ES-I3 (cell line): ENCODE data around the gene IWS1.
A peak's percentile ranks its signal among the peaks of the same experiment; 100 is the strongest.
"Not testable (repeated sequence)": the region's sequence is repeated elsewhere in the genome, so short reads cannot be mapped to it uniquely, and the experiment has no call there.

Experiments
- H3K36me3 ChIP-seq: 2 replicates; pipeline ENCODE4 v1.6.1; 2013; ENCODE audit warnings: mild to moderate bottlenecking, low read length, control low read depth, moderate library complexity; ENCODE audit not compliant: insufficient read depth
- H3K4me1 ChIP-seq: 2 replicates; pipeline ENCODE4 v1.6.1; 2013; ENCODE audit warnings: mild to moderate bottlenecking, control low read depth, low read length; ENCODE audit not compliant: insufficient read depth
- H3K9ac ChIP-seq: 2 replicates; pipeline ENCODE4 v1.6.1; 2013; ENCODE audit warnings: low read depth, mild to moderate bottlenecking, low read length, moderate library complexity
- H3K9me3 ChIP-seq: 2 replicates; pipeline ENCODE4 v1.6.1; 2013; ENCODE audit warnings: mild to moderate bottlenecking, low read length, moderate library complexity; ENCODE audit not compliant: control insufficient read depth, insufficient read depth

Gene IWS1

GRCh38 chr2:127527001-127527804 is 914 bp upstream of the IWS1 start:
- H3K9ac ChIP-seq = peak overlapping the region; percentile 89

GRCh38 chr2:127525691-127526131 is 578 bp downstream of the IWS1 start:
- H3K4me1 ChIP-seq = peaks cover 15% of the 10 kb centered on the region; the same call in 1 of the 2 replicates
- peaks cover 9% of the 10 kb centered on the region; the same call in 1 of the 2 replicates for H3K36me3 ChIP-seq
- peak overlapping the region; percentile 89 for H3K9ac ChIP-seq
- no peaks in the 10 kb centered on the region for H3K9me3 ChIP-seq

More at GRCh38 chr2:127527001-127527804, 914 bp upstream of the IWS1 start:
- peaks cover 3% of the 10 kb centered on the region; the same call in 1 of the 2 replicates for H3K36me3 ChIP-seq
- no peaks in the 10 kb centered on the region for H3K9me3 ChIP-seq
- H3K4me1 ChIP-seq = peaks cover 15% of the 10 kb centered on the region; the same call in 1 of the 2 replicates

GRCh38 chr2:127524198-127524834 is 2.0 kb downstream of the IWS1 start:
- Histone ChIP-seq H3K36me3 (peaks cover 12% of the 10 kb centered on the region; the same call in 1 of the 2 replicates), H3K4me1 (peaks cover 15% of the 10 kb centered on the region; the same call in 1 of the 2 replicates)
- not testable (repeated sequence) for H3K9me3 ChIP-seq, H3K9ac ChIP-seq

- H3K9me3 ChIP-seq = no peaks in the 10 kb centered on the region
- peaks cover 12% of the 10 kb centered on the region; the same call in 1 of the 2 replicates for H3K36me3 ChIP-seq
- H3K9ac ChIP-seq = no peak overlapping the region
- peaks cover 13% of the 10 kb centered on the region; the same call in 1 of the 2 replicates for H3K4me1 ChIP-seq
Observed at GRCh38 chr2:127523269-127523939, 2.9 kb downstream of the IWS1 start.

- Histone ChIP-seq H3K9ac (no peak overlapping the region), H3K4me1 (peaks cover 10% of the 10 kb centered on the region), H3K9me3 (no peaks in the 10 kb centered on the region), H3K36me3 (peaks cover 12% of the 10 kb centered on the region)
Observed at GRCh38 chr2:127520424-127520823, 5.9 kb downstream of the IWS1 start.

- Histone ChIP-seq H3K4me1 (peaks cover 25% of the 10 kb centered on the region), H3K9ac (no peak overlapping the region), H3K9me3 (no peaks in the 10 kb centered on the region), H3K36me3 (peaks cover 9% of the 10 kb centered on the region; the same call in 1 of the 2 replicates)
Observed at GRCh38 chr2:127517465-127517864, 8.8 kb downstream of the IWS1 start.

- peaks cover 25% of the 10 kb centered on the region for H3K4me1 ChIP-seq
- H3K36me3 ChIP-seq = peaks cover 3% of the 10 kb centered on the region; the same call in 1 of the 2 replicates
- no peak overlapping the region for H3K9ac ChIP-seq
- H3K9me3 ChIP-seq = no peaks in the 10 kb centered on the region
Observed at GRCh38 chr2:127516041-127516762, 10.1 kb downstream of the IWS1 start.

GRCh38 chr2:127515383-127515915 is 10.8 kb downstream of the IWS1 start:
- Histone ChIP-seq H3K9ac (no peak overlapping the region), H3K36me3 (peaks cover 3% of the 10 kb centered on the region; the same call in 1 of the 2 replicates), H3K9me3 (no peaks in the 10 kb centered on the region), H3K4me1 (peaks cover 25% of the 10 kb centered on the region)

GRCh38 chr2:127514485-127514884 is 11.8 kb downstream of the IWS1 start:
- Histone ChIP-seq H3K36me3 (no peaks in the 10 kb centered on the region; the same call in 1 of the 2 replicates), H3K4me1 (peaks cover 25% of the 10 kb centered on the region)

GRCh38 chr2:127514076-127514475 is 12.2 kb downstream of the IWS1 start:
- Histone ChIP-seq H3K4me1 (peaks cover 25% of the 10 kb centered on the region), H3K36me3 (no peaks in the 10 kb centered on the region; the same call in 1 of the 2 replicates), H3K9me3 (no peaks in the 10 kb centered on the region), H3K9ac (no peak overlapping the region)

More at GRCh38 chr2:127514485-127514884, 11.8 kb downstream of the IWS1 start:
- no peak overlapping the region for H3K9ac ChIP-seq
- H3K9me3 ChIP-seq = no peaks in the 10 kb centered on the region

- no peaks in the 10 kb centered on the region for H3K9me3 ChIP-seq
- no peaks in the 10 kb centered on the region; the same call in 1 of the 2 replicates for H3K36me3 ChIP-seq
- peaks cover 30% of the 10 kb centered on the region for H3K4me1 ChIP-seq
- H3K9ac ChIP-seq = no peak overlapping the region
Observed at GRCh38 chr2:127512362-127512761, 13.9 kb downstream of the IWS1 start.

- H3K36me3 ChIP-seq = no peaks in the 10 kb centered on the region; the same call in 1 of the 2 replicates
Observed at GRCh38 chr2:127511917-127512316, 14.4 kb downstream of the IWS1 start.

GRCh38 chr2:127511090-127511695 is 15.1 kb downstream of the IWS1 start:
- H3K4me1 ChIP-seq = peaks cover 27% of the 10 kb centered on the region
- H3K9ac ChIP-seq = no peak overlapping the region
- no peaks in the 10 kb centered on the region for H3K9me3 ChIP-seq
- no peaks in the 10 kb centered on the region for H3K36me3 ChIP-seq

More at GRCh38 chr2:127511917-127512316, 14.4 kb downstream of the IWS1 start:
- Histone ChIP-seq H3K9ac (no peak overlapping the region), H3K9me3 (no peaks in the 10 kb centered on the region), H3K4me1 (peaks cover 30% of the 10 kb centered on the region)
